RWPE1 (cell line): Measurements from ENCODE around the gene CFAP74.
A peak's percentile ranks its signal among the peaks of the same experiment; 100 is the strongest.

Experiments
- CTCF ChIA-PET: fragments of 350-600 bp; sonication (Branson Sonifier 250); formaldehyde crosslinking; extraction: SDS; loops from one replicate; lab custom pipeline; 2021; lab: Yijun Ruan, JAX
- POLR2A ChIA-PET: fragments of 400-600 bp; formaldehyde crosslinking; extraction: SDS; loops from one replicate; lab custom pipeline; 2020; ENCODE audit warnings: antibody characterized with exemption; ENCODE audit not compliant: low non-redundant PET; lab: Yijun Ruan, JAX
- DNase-seq: peaks from one replicate; pipeline ENCODE4 v3.0.0; 2012; ENCODE audit warnings: low spot score
- H3K27ac ChIP-seq: fragments of 450-650 bp; 2 replicates; pipeline ENCODE4 v1.5.1; 2017
- TF ChIP-seq, protein P1 (sequence below): fragments of 450-650 bp; conservative IDR thresholded peaks from 2 replicates; pipeline ENCODE4 v1.5.1; 2017; ENCODE audit warnings: low read depth, mild to moderate bottlenecking

The CFAP74 gene

DNA sequence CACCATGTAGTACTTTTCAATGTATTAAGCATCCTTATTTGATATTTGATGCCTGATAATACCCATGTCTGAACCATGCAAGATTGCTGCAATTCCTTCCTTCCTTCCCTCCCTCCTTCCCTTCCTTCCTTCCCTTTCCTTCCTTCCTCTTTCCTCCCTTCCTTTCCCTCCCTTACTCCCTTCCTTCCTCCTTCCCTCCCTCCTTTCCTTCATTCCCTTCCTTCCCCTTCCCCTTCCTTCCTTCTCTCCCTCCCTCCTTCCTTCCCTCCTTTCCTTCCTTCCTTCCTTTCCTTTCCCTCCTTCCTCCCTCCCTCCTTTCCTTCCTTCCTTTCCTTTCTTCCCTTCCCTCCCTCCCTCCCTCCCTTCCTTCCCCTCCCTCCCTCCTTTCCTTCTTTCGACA is 54.8 kb downstream of the CFAP74 start:
- TF ChIP-seq, protein P1, sequence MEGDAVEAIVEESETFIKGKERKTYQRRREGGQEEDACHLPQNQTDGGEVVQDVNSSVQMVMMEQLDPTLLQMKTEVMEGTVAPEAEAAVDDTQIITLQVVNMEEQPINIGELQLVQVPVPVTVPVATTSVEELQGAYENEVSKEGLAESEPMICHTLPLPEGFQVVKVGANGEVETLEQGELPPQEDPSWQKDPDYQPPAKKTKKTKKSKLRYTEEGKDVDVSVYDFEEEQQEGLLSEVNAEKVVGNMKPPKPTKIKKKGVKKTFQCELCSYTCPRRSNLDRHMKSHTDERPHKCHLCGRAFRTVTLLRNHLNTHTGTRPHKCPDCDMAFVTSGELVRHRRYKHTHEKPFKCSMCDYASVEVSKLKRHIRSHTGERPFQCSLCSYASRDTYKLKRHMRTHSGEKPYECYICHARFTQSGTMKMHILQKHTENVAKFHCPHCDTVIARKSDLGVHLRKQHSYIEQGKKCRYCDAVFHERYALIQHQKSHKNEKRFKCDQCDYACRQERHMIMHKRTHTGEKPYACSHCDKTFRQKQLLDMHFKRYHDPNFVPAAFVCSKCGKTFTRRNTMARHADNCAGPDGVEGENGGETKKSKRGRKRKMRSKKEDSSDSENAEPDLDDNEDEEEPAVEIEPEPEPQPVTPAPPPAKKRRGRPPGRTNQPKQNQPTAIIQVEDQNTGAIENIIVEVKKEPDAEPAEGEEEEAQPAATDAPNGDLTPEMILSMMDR = no peak
- ChIA-PET POLR2A (no interaction called here), CTCF (interaction anchor here (1.4 kb wide), 1 partner anchor 96 kb away, joined by 5 read pairs; no protein-coding TSS in a partner anchor)
- H3K27ac ChIP-seq = no peak overlapping the region
- no peak for DNase-seq

DNA sequence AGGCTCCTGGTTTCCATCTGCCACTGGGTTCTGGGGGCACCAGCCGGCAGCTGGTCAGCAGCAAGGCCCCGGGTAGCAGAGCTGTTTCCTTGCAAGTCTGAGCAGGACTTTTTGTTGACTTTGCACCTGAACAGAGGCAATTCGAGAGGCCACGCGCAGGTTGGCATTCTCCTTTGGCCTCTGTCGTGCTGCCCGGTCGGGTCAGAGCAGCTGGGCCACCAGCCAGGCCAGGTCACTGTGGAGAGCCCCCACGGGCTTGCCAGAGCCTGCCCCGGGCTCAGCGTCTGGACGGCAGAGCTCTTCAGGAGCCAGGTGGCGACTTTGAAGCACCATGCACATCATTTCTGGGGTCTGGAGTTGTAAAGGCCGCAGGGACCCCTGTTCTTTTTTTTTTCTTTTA is 56.1 kb downstream of the CFAP74 start:
- H3K27ac ChIP-seq = no peak overlapping the region
- ChIA-PET CTCF (interaction anchor here (1.4 kb wide), 1 partner anchor 97 kb away, joined by 5 read pairs; no protein-coding TSS in a partner anchor), POLR2A (no interaction called here)
- TF ChIP-seq, protein P1 = no peak
- no peak for DNase-seq

DNA sequence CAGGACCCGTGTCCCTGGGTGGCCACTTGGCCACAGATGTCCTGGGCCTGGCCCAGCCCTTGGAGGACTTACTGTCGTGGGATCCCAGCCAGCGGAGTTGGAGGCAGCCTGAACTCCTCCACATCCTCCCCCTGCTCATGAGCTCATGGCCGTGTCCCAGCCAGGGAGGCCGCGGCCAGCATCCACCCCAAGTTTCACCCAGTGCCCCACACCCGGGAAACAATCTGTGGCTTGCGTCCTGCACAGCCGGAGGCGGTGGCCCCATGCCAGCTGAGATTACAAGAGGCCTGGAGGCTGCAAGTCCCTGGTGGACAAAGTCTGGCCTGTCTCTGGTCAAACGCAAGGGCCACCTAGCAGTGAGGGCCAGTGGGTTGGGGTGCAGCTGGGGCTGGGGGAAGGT is 57.0 kb downstream of the CFAP74 start:
- POLR2A ChIA-PET = no interaction called here
- DNase-seq = no peak
- CTCF ChIA-PET = interaction anchor here (1.2 kb wide), 2 partner anchors 98 to 103 kb away, joined by 3 to 4 read pairs; no protein-coding TSS in a partner anchor
- no peak overlapping the region for H3K27ac ChIP-seq
- TF ChIP-seq, protein P1 = no peak

DNA sequence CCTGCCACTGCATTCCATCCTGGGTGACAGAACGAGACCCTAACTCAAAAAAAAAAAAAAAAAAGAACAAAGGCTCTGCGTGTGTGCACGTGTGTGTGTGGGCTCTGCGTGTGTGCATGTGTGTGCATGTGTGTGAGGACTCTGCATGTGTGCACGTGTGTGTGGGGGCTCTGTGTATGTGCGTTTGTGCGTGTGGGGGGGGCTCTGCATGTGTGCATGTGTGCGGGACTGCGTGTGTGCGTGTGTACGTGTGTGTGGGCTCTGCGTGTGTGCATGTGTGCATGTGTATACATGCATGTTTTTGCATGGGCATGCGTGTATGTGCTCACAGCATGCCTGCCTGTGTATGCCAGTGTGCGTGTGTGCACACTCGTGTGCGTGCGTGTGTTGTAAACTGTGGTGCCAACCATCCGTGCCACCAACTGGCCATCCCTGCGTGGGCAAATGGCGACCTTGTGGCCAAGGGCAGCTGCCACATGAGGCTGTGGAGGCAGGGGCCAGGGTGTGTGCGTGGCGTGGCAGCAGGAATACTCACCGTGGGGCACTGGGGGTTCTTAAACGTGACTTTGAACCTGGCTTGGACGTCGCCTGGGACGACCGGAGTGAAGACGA is 57.7 kb downstream of the CFAP74 start:
- ChIA-PET POLR2A (interaction anchor here (0.6 kb wide), 1 partner anchor 67 kb away, joined by 6 read pairs; no protein-coding TSS in a partner anchor), CTCF (interaction anchor here (1.2 to 4.2 kb wide), 3 partner anchors 99 to 103 kb away, joined by 3 to 27 read pairs (median 4); no protein-coding TSS in a partner anchor)
- no peak for DNase-seq

DNA sequence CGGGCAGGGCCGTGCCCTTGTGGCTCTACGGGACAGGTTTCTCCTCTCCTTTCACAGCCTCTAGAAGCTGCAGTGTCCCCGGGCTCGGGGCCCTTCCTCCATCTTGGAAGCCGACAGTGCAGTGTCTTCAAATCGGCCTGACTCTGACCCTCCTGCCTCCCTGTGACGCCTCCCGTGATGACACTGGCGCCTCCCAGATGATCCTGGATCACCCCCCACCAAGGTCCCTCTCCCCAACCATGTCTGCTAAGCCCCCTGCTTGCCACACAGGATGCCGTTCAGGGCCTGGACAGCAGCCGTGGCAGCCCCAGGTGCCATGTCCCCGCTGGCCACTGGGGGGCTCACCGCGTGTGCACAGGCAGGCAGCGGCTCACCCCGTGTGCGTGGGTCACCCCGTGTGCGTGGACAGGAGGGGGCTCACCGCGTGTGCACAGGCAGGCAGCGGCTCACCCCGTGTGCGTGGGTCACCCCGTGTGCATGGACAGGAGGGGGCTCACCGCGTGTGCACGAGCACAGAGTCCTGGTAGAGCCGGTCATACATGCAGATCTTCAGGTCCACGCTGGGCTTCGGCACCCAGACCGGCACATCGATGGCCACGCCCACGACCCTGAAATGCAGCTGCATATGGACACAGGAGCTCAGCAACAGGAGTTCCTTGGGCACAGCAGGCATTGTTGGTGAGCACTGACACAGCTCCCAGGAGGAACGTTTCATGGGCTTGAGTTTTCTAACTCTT is 59.6 kb downstream of the CFAP74 start:
- ChIA-PET CTCF (interaction anchor here (0.6 to 4.2 kb wide), 7 partner anchors 10 to 101 kb away, joined by 3 to 27 read pairs (median 3); no protein-coding TSS in a partner anchor), POLR2A (no interaction called here)
- TF ChIP-seq, protein P1 = peak; percentile 91
- H3K27ac ChIP-seq = no peak overlapping the region
- DNase-seq = peak; percentile 55

More for the DNA sequence above, 57.7 kb downstream of the CFAP74 start:
- TF ChIP-seq, protein P1 = no peak
- no peak overlapping the region for H3K27ac ChIP-seq

DNA sequence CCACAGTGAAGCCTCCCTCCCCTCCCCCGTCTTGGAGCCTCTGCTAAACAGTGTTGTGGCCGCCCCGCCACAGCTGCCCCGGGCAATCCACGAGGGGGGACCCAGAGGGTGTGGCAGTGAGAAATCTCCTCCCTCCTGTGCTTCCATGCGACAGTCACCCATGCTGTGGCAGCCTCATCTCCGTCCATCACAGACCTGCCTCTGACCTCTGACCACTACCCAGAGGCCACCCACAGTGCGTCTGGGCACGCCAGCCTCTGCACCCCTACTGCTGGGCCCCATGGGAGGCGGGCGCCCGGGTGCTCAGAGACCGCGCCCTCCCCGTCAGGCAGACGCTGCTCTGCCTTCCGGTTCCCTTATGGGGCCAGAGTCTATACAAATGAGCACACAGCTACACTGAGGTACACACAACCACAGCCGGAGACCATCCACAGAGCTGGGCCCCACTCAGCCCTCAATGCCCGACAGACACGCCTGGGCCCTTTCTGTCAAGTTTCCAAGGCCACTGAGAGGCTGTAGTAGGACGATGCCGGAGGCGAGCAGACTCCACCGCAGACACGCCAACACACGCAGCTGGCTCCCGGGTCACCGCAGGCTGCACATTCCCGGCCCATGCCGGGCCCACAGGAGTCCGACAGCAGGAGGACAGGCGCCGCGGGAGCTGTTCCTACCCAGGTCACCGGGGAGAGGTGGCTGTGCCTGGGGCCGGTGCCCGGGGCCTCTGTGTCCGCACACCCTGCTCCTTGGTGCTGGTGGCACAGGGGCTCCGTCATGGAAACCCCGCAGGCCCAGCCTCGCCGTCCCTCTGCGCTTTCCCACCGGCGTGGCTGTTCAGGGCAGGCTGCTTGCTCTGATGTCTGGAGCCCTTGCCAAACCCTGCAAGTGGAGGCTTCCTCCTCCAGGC is 60.6 kb downstream of the CFAP74 start:
- no peak overlapping the region for H3K27ac ChIP-seq

More for the DNA sequence above, 60.6 kb downstream of the CFAP74 start:
- ChIA-PET POLR2A (interaction anchor here (0.5 to 0.6 kb wide), 2 partner anchors 10 to 1001 kb away, joined by 3 to 6 read pairs; no protein-coding TSS in a partner anchor), CTCF (interaction anchor here (0.5 to 4.2 kb wide), 8 partner anchors 12 to 231 kb away, joined by 3 to 27 read pairs (median 4); partner anchors contain the start of gene PRKCZ)
- DNase-seq = no peak
- TF ChIP-seq, protein P1 = no peak
